GM18505 (cell line): ENCODE results near the gene PHYHIPL.
"Not testable (repeated sequence)": the region's sequence is repeated elsewhere in the genome, so short reads cannot be mapped to it uniquely, and the experiment has no call there.

ENCODE experiments used
- ATAC-seq: cut with Tn5 transposase; IDR thresholded peaks from one replicate; pipeline ENCODE4 v1.9.1; 2021; ENCODE audit not compliant: unreplicated experiment
- POLR2A ChIP-seq: IDR thresholded peaks from 4 replicates; pipeline ENCODE4 v1.6.1; 2011; ENCODE audit warnings: borderline replicate concordance; ENCODE audit not compliant: insufficient read depth, insufficient read length; ENCODE audit errors: extremely low read depth

Gene PHYHIPL

GRCh38 chr10:59227136-59227673, 50.8 kb downstream of the PHYHIPL start:
- TF ChIP-seq POLR2A, result no peak
- ATAC-seq, result no peak

- no peak for ATAC-seq
- TF ChIP-seq POLR2A, result no peak
Measured at GRCh38 chr10:59229441-59229840, 53.0 kb downstream of the PHYHIPL start.

- no peak for ATAC-seq
- no peak for TF ChIP-seq POLR2A
Measured at GRCh38 chr10:59234194-59234593, 57.8 kb downstream of the PHYHIPL start.

- ATAC-seq, result no peak
- TF ChIP-seq POLR2A, result no peak
Measured at GRCh38 chr10:59234816-59235429, 58.5 kb downstream of the PHYHIPL start.

GRCh38 chr10:59236064-59236697, 59.7 kb downstream of the PHYHIPL start:
- no peak for ATAC-seq
- TF ChIP-seq POLR2A, result no peak

GRCh38 chr10:59237775-59238174, 61.3 kb downstream of the PHYHIPL start:
- ATAC-seq, result no peak
- no peak for TF ChIP-seq POLR2A

- not testable (repeated sequence) for ATAC-seq
Measured at GRCh38 chr10:59239108-59239507, 62.7 kb downstream of the PHYHIPL start.

GRCh38 chr10:59240582-59241183, 64.2 kb downstream of the PHYHIPL start:
- ATAC-seq, result no peak
- TF ChIP-seq POLR2A, result no peak

- TF ChIP-seq POLR2A, result no peak
Measured at GRCh38 chr10:59242057-59242456, 65.6 kb downstream of the PHYHIPL start.

GRCh38 chr10:59242991-59243390, 66.5 kb downstream of the PHYHIPL start:
- no peak for TF ChIP-seq POLR2A
- ATAC-seq, result no peak

More at GRCh38 chr10:59242057-59242456, 65.6 kb downstream of the PHYHIPL start:
- ATAC-seq, result no peak

- no peak for TF ChIP-seq POLR2A
- ATAC-seq, result no peak
Measured at GRCh38 chr10:59243611-59244195, 67.3 kb downstream of the PHYHIPL start.

- ATAC-seq, result no peak
- TF ChIP-seq POLR2A, result no peak
Measured at GRCh38 chr10:59244871-59245270, 68.4 kb downstream of the PHYHIPL start.

- no peak for ATAC-seq
- no peak for TF ChIP-seq POLR2A
Measured at GRCh38 chr10:59245686-59246085, 69.2 kb downstream of the PHYHIPL start.

GRCh38 chr10:59252491-59252890, 76.0 kb downstream of the PHYHIPL start:
- ATAC-seq, result no peak
- TF ChIP-seq POLR2A, result no peak
